ENCODE results near the gene SPAG16. TPM values are rescaled to one million over a fixed set of nuclear protein-coding genes. Genes with fewer than 3 reads are reported as not detected.
A peak's percentile ranks its signal among the peaks of the same experiment; 100 is the strongest.

The SPAG16 gene
- total and polyA plus RNA-seq, 2 donors (not counting 1 experiment from before 2014, with no cell fraction given) = 24.1 to 36.8 TPM

DNA sequence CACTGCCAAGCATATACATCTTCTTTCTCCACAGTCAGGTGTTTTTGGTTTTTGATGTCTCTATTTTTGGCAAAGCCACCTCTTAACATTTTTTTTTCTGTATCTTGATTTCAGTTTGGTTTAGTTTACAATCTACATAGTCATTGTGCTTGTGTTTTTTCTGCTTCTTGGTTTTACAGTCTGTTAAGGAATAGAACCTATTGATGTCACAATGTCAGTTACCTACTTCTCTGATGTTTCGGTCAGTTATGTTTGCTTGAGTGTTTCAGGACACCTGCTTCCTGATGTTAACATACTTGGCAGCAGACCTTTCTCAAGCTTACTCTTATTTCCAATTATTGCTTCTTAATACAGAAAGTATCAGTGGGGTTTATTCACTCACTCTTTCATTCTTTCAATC, 253.3 kb downstream of the SPAG16 start:
- TF ChIP-seq, protein P1, sequence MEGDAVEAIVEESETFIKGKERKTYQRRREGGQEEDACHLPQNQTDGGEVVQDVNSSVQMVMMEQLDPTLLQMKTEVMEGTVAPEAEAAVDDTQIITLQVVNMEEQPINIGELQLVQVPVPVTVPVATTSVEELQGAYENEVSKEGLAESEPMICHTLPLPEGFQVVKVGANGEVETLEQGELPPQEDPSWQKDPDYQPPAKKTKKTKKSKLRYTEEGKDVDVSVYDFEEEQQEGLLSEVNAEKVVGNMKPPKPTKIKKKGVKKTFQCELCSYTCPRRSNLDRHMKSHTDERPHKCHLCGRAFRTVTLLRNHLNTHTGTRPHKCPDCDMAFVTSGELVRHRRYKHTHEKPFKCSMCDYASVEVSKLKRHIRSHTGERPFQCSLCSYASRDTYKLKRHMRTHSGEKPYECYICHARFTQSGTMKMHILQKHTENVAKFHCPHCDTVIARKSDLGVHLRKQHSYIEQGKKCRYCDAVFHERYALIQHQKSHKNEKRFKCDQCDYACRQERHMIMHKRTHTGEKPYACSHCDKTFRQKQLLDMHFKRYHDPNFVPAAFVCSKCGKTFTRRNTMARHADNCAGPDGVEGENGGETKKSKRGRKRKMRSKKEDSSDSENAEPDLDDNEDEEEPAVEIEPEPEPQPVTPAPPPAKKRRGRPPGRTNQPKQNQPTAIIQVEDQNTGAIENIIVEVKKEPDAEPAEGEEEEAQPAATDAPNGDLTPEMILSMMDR (conservative IDR thresholded peaks at IDR 0.05 in 1 of 2, IDR thresholded peaks at IDR 0.05 in 1 of 2; ENCODE audit: low read depth in 1 of 2, low read length in 2 of 2) = no peak
- no peak for TF ChIP-seq EZH2 (IDR thresholded peaks at IDR 0.05; ENCODE audit: low read length, missing control alignments)

DNA sequence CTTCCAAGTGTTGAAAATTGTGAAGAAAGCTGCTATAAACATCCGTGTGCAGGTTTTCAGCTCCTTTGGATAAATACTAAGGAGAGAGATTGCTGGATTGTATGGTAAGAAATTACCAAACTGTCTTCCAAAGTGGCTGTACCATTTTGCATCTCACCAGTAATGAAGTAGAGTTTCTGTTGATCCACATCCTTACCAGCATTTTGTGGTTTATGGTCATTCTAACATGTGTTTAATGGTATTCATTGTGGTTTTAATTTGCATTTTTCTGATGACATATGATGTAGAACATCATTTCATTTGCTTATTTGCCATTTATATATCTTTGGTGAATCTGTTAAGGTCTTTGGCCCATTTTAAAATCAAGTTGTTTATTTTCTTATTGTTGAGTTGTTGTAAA, 260.7 kb downstream of the SPAG16 start:
- no peak for TF ChIP-seq EZH2 (IDR thresholded peaks at IDR 0.05; ENCODE audit: low read length, missing control alignments)
- TF ChIP-seq, protein P1 (conservative IDR thresholded peaks at IDR 0.05 in 1 of 2, IDR thresholded peaks at IDR 0.05 in 1 of 2; ENCODE audit: low read depth in 1 of 2, low read length in 2 of 2) = no peak
- Histone ChIP-seq H3K36me3 (ENCODE audit: control insufficient read depth, insufficient read depth, low read length) (no peaks in the 10 kb centered on the region), H3K4me3 (replicated peaks in 1 of 4; ENCODE audit: control extremely low read depth in 1 of 4, insufficient read depth in 1 of 4, low read depth in 3 of 4, low read length in 4 of 4) (no peak overlapping the region), H3K27ac (ENCODE audit: insufficient read depth, low read length) (no peak overlapping the region), H3K9me3 (ENCODE audit: control insufficient read depth, insufficient read depth, low read depth, low read length) (no peaks in the 10 kb centered on the region), H2AFZ (ENCODE audit: low read length) (no peak overlapping the region), H3K9ac (ENCODE audit: insufficient read depth, low read length) (no peak overlapping the region), H3K4me1 (ENCODE audit: control insufficient read depth, extremely low read depth, insufficient read depth, low read length) (no peaks in the 10 kb centered on the region), H3K4me2 (ENCODE audit: extremely low read depth, insufficient read depth, low read length) (no peak overlapping the region), H4K20me1 (ENCODE audit: control insufficient read depth, extremely low read depth, insufficient read depth, low read length) (no peaks in the 10 kb centered on the region), H3K79me2 (ENCODE audit: control insufficient read depth, insufficient read depth, low read length) (no peaks in the 10 kb centered on the region), H3K27me3 (ENCODE audit: control insufficient read depth, insufficient read depth, low read length) (no peaks in the 10 kb centered on the region)
- peak in 1 of 2 donors; percentile 12 for DNase-seq (ENCODE audit: low read depth in 2 of 2)

More for the DNA sequence above, 253.3 kb downstream of the SPAG16 start:
- DNase-seq (ENCODE audit: low read depth in 2 of 2) = no peak
- Histone ChIP-seq H3K4me3 (replicated peaks in 1 of 4; ENCODE audit: control extremely low read depth in 1 of 4, insufficient read depth in 1 of 4, low read depth in 3 of 4, low read length in 4 of 4) (no peak overlapping the region), H4K20me1 (ENCODE audit: control insufficient read depth, extremely low read depth, insufficient read depth, low read length) (peaks cover 2% of the 10 kb centered on the region), H2AFZ (ENCODE audit: low read length) (no peak overlapping the region), H3K27ac (ENCODE audit: insufficient read depth, low read length) (no peak overlapping the region), H3K4me2 (ENCODE audit: extremely low read depth, insufficient read depth, low read length) (no peak overlapping the region), H3K27me3 (ENCODE audit: control insufficient read depth, insufficient read depth, low read length) (no peaks in the 10 kb centered on the region), H3K4me1 (ENCODE audit: control insufficient read depth, extremely low read depth, insufficient read depth, low read length) (no peaks in the 10 kb centered on the region), H3K79me2 (ENCODE audit: control insufficient read depth, insufficient read depth, low read length) (no peaks in the 10 kb centered on the region), H3K9me3 (ENCODE audit: control insufficient read depth, insufficient read depth, low read depth, low read length) (no peaks in the 10 kb centered on the region), H3K36me3 (ENCODE audit: control insufficient read depth, insufficient read depth, low read length) (no peaks in the 10 kb centered on the region), H3K9ac (ENCODE audit: insufficient read depth, low read length) (no peak overlapping the region)

DNA sequence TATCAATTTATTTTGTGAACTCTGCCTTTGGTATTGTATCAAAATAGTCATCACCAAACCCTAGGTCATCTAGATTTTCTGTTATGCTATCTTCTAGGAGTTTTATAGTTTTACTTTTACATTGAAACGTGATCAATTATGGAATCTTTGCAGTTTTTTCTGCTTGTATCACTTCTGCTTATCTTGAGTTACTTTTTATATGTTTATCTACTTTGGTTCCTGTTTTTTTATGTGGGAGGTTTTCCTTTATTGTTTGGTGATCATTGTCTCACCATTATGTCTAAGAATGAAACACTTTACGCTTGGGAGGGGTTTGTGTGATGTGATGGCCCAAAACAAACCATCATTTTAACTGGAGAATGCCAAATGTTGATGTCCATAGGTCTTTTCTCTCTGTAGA, 261.2 kb downstream of the SPAG16 start:
- H3K4me1 ChIP-seq (ENCODE audit: control insufficient read depth, extremely low read depth, insufficient read depth, low read length) = no peaks in the 10 kb centered on the region
- no peak overlapping the region for H3K9ac ChIP-seq (ENCODE audit: insufficient read depth, low read length)
- H3K9me3 ChIP-seq (ENCODE audit: control insufficient read depth, insufficient read depth, low read depth, low read length) = no peaks in the 10 kb centered on the region
- no peaks in the 10 kb centered on the region for H4K20me1 ChIP-seq (ENCODE audit: control insufficient read depth, extremely low read depth, insufficient read depth, low read length)
- H3K79me2 ChIP-seq (ENCODE audit: control insufficient read depth, insufficient read depth, low read length) = no peaks in the 10 kb centered on the region
- H3K4me3 ChIP-seq (replicated peaks in 1 of 4; ENCODE audit: control extremely low read depth in 1 of 4, insufficient read depth in 1 of 4, low read depth in 3 of 4, low read length in 4 of 4) = no peak overlapping the region
- no peak overlapping the region for H3K27ac ChIP-seq (ENCODE audit: insufficient read depth, low read length)
- TF ChIP-seq EZH2 (IDR thresholded peaks at IDR 0.05; ENCODE audit: low read length, missing control alignments) = no peak
- TF ChIP-seq, protein P1 (conservative IDR thresholded peaks at IDR 0.05 in 1 of 2, IDR thresholded peaks at IDR 0.05 in 1 of 2; ENCODE audit: low read depth in 1 of 2, low read length in 2 of 2) = no peak
- no peak overlapping the region for H3K4me2 ChIP-seq (ENCODE audit: extremely low read depth, insufficient read depth, low read length)
- H3K36me3 ChIP-seq (ENCODE audit: control insufficient read depth, insufficient read depth, low read length) = no peaks in the 10 kb centered on the region
- no peaks in the 10 kb centered on the region for H3K27me3 ChIP-seq (ENCODE audit: control insufficient read depth, insufficient read depth, low read length)
- H2AFZ ChIP-seq (ENCODE audit: low read length) = no peak overlapping the region
- DNase-seq (ENCODE audit: low read depth in 2 of 2) = no peak

All from fibroblast of lung (primary cell).